Ovary (tissue), 3 donors: Measurements from ENCODE around the gene ACSF3.

Experiments used
- POLR2A ChIP-seq: fragments of 450-650 bp; IDR thresholded peaks from one replicate; pipeline ENCODE4 v1.6.1; 2017; ENCODE audit warnings: antibody characterized with exemption, mild to moderate bottlenecking, moderate library complexity
- TF ChIP-seq, protein P1 (sequence below), 3 donors: fragments of 450-650 bp in 2 of 3; fragments of 200-600 bp in 1 of 3; IDR thresholded peaks; one replicate each; pipeline versions ENCODE4 v1.5.1 to v1.8.0; 2016 to 2022; ENCODE audit warnings: antibody characterized with exemption in 3 of 3, mild to moderate bottlenecking in 1 of 3
- donor health status: DM: no; HTN: no; CAD: no.

DNA sequence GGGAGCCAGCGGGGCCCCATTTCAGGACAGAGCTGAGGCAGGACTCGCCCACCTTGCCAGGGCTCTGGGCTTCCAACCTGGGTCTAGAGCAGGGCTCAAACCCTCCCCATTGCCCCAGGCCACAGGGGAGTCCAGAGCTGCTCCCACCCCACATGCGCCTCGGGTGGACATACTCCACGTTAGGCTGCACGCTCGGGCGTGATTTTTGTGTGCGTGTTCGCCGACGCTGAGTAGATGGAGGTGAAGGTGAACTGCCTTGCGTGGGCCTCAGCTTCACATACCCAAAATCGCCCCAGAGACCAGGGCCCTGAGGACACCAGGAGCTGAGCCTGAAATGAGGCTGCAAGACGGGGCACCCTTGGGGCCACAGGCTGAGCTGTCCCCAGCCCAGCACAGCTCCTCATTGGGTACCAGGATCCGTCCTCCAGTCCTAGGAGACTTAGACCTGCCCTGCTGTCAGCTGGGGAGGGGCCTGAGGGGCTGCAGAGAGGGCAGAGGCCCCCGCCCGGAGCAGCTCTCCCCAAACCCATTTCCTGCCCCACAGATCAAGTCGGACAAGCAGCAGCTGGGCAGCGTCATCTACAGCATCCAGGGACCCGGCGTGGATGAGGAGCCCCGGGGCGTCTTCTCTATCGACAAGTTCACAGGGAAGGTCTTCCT, 86.1 kb downstream of the ACSF3 start:
- TF ChIP-seq, protein P1, sequence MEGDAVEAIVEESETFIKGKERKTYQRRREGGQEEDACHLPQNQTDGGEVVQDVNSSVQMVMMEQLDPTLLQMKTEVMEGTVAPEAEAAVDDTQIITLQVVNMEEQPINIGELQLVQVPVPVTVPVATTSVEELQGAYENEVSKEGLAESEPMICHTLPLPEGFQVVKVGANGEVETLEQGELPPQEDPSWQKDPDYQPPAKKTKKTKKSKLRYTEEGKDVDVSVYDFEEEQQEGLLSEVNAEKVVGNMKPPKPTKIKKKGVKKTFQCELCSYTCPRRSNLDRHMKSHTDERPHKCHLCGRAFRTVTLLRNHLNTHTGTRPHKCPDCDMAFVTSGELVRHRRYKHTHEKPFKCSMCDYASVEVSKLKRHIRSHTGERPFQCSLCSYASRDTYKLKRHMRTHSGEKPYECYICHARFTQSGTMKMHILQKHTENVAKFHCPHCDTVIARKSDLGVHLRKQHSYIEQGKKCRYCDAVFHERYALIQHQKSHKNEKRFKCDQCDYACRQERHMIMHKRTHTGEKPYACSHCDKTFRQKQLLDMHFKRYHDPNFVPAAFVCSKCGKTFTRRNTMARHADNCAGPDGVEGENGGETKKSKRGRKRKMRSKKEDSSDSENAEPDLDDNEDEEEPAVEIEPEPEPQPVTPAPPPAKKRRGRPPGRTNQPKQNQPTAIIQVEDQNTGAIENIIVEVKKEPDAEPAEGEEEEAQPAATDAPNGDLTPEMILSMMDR (IDR thresholded peaks at IDR 0.05) = no peak
- no peak for TF ChIP-seq POLR2A
